H1 (cell line): ENCODE measurements around the gene NLRP1.

Source experiments
- ASH2L ChIP-seq: fragments of 200-600, 300-600 bp; sonication (generic); IDR thresholded peaks from one replicate; pipeline ENCODE4 v1.7.1; 2017; ENCODE audit warnings: low read length
- CHD2 ChIP-seq: IDR thresholded peaks from 2 replicates; pipeline ENCODE4 v1.6.1; 2012; ENCODE audit warnings: low read length, improper control_type of control experiment
- CTCF ChIP-seq, 3 experiments: IDR thresholded peaks; 1 replicate in 2 of 3; 2 replicates in 1 of 3; pipeline versions ENCODE4 v1.5.1 to v1.6.1; 2011; ENCODE audit warnings: low read length in 3 of 3, mild to moderate bottlenecking in 3 of 3, inconsistent platforms in 2 of 3, low read depth in 1 of 3, moderate library complexity in 1 of 3; ENCODE audit not compliant: insufficient read depth in 1 of 3; ENCODE audit errors: control extremely low read depth in 1 of 3
- JUN ChIP-seq: IDR thresholded peaks from 2 replicates; pipeline ENCODE4 v1.6.1; 2011; ENCODE audit warnings: low read depth, mild to moderate bottlenecking, improper control_type of control experiment, low read length
- JUND ChIP-seq: IDR thresholded peaks from 2 replicates; pipeline ENCODE4 v1.6.1; 2011; ENCODE audit warnings: mild to moderate bottlenecking, improper control_type of control experiment, low read length
- POLR2A ChIP-seq, 2 experiments: IDR thresholded peaks; 1 replicate in 1 of 2; 2 replicates in 1 of 2; pipeline ENCODE4 v1.6.1; 2011; ENCODE audit warnings: low read depth in 2 of 2, low read length in 2 of 2, mild to moderate bottlenecking in 2 of 2; ENCODE audit errors: control extremely low read depth in 1 of 2
- POLR2AphosphoS5 ChIP-seq: IDR thresholded peaks from 2 replicates; pipeline ENCODE4 v1.6.1; 2011; ENCODE audit warnings: low read depth, low read length
- RAD21 ChIP-seq, 2 experiments: IDR thresholded peaks in 1 of 2; conservative IDR thresholded peaks in 1 of 2; 2 replicates each; pipeline ENCODE4 v1.6.1; 2011; ENCODE audit warnings: low read depth in 2 of 2, low read length in 2 of 2, improper control_type of control experiment in 1 of 2, inconsistent platforms in 1 of 2, mild to moderate bottlenecking in 1 of 2, moderate library complexity in 1 of 2
- SIN3A ChIP-seq, 2 experiments: IDR thresholded peaks in 1 of 2; conservative IDR thresholded peaks in 1 of 2; 2 replicates each; pipeline ENCODE4 v1.6.1; 2011 to 2012; ENCODE audit warnings: low read length in 2 of 2, improper control_type of control experiment in 1 of 2, low read depth in 1 of 2, mild to moderate bottlenecking in 1 of 2
- TF ChIP-seq, protein P1 (sequence below): IDR thresholded peaks from 2 replicates; pipeline ENCODE4 v1.6.1; 2011; ENCODE audit warnings: low read depth, mild to moderate bottlenecking, low read length; ENCODE audit not compliant: insufficient read depth
- TF ChIP-seq, protein P2 (sequence below): IDR thresholded peaks from 2 replicates; pipeline ENCODE4 v1.6.1; 2012; ENCODE audit warnings: inconsistent platforms
- TF ChIP-seq, protein P3 (sequence below): IDR thresholded peaks from 2 replicates; pipeline ENCODE4 v1.6.1; 2012; ENCODE audit warnings: low read length, inconsistent platforms

- TF ChIP-seq CHD2 (no peak), POLR2A (IDR thresholded peaks at IDR 0.05; ENCODE audit: control extremely low read depth in 1 of 2, low read depth in 2 of 2, low read length in 2 of 2) (peak in 1 of 2 experiments; percentile 66; a peak in 2 of 3 replicates), ASH2L (peak; percentile 59), POLR2AphosphoS5 (peak; percentile 73), CTCF (IDR thresholded peaks at IDR 0.05; ENCODE audit: control extremely low read depth in 1 of 3, insufficient read depth in 1 of 3, low read depth in 1 of 3, low read length in 3 of 3) (no peak), JUN (no peak), JUND (no peak), RAD21 (IDR thresholded peaks at IDR 0.05 in 1 of 2, conservative IDR thresholded peaks at IDR 0.05 in 1 of 2; ENCODE audit: low read depth in 2 of 2, low read length in 2 of 2) (no peak), SIN3A (conservative IDR thresholded peaks at IDR 0.05 in 1 of 2, IDR thresholded peaks at IDR 0.05 in 1 of 2; ENCODE audit: low read depth in 1 of 2, low read length in 2 of 2) (peak; percentile 49 to 72; a peak in 2 of 4 replicates)
- TF ChIP-seq, protein P1, sequence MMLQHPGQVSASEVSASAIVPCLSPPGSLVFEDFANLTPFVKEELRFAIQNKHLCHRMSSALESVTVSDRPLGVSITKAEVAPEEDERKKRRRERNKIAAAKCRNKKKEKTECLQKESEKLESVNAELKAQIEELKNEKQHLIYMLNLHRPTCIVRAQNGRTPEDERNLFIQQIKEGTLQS: no peak
- TF ChIP-seq, protein P2, sequence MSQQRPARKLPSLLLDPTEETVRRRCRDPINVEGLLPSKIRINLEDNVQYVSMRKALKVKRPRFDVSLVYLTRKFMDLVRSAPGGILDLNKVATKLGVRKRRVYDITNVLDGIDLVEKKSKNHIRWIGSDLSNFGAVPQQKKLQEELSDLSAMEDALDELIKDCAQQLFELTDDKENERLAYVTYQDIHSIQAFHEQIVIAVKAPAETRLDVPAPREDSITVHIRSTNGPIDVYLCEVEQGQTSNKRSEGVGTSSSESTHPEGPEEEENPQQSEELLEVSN: no peak
- TF ChIP-seq, protein P3, sequence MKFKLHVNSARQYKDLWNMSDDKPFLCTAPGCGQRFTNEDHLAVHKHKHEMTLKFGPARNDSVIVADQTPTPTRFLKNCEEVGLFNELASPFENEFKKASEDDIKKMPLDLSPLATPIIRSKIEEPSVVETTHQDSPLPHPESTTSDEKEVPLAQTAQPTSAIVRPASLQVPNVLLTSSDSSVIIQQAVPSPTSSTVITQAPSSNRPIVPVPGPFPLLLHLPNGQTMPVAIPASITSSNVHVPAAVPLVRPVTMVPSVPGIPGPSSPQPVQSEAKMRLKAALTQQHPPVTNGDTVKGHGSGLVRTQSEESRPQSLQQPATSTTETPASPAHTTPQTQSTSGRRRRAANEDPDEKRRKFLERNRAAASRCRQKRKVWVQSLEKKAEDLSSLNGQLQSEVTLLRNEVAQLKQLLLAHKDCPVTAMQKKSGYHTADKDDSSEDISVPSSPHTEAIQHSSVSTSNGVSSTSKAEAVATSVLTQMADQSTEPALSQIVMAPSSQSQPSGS: no peak
Observed at GRCh38 chr17:5500589-5501391, 83.5 kb downstream of the NLRP1 start.
